ENCODE data around the gene PPP2R3B.

DNA sequence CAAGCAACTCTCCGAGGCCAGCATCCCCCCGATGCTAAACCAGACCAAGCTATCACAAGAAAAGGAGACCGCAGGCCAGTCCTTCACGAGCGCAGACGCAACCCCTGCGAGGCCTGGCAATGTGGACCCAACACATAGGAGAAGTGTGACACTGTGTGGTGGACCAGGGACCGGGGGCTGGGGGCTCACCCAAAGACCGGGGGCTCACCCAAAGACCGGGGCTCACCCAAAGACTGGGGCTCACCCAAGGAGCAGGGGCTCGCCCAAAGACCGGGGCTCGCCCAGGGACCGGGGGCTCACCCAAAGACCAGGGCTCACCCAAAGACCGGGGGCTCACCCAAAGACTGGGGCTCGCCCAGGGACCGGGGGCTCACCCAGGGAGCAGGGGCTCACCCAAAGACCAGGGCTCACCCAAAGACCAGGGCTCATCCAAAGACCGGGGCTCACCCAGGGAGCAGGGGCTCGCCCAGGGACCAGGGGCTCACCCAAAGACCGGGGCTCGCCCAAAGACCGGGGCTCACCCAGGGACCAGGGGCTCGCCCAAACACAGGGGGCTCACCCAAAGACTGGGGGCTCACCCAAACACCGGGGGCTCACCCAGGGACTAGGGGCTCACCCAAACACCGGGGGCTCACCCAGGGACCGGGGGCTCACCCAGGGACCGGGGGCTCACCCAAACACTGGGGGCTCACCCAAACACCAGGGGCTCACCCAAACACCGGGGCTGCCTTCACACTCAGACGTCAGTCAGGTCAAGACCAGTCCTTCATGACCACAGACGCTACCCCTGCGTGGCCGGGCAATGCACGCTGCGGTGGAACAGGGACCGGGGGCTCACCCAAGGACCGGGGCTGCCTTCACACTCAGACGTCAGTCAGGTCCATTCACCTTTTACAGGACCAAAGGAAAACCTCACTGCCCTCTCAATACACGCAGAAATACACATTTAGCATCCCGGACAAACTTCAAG is 32.9 kb downstream of the PPP2R3B start:
- TF ChIP-seq, protein P1, sequence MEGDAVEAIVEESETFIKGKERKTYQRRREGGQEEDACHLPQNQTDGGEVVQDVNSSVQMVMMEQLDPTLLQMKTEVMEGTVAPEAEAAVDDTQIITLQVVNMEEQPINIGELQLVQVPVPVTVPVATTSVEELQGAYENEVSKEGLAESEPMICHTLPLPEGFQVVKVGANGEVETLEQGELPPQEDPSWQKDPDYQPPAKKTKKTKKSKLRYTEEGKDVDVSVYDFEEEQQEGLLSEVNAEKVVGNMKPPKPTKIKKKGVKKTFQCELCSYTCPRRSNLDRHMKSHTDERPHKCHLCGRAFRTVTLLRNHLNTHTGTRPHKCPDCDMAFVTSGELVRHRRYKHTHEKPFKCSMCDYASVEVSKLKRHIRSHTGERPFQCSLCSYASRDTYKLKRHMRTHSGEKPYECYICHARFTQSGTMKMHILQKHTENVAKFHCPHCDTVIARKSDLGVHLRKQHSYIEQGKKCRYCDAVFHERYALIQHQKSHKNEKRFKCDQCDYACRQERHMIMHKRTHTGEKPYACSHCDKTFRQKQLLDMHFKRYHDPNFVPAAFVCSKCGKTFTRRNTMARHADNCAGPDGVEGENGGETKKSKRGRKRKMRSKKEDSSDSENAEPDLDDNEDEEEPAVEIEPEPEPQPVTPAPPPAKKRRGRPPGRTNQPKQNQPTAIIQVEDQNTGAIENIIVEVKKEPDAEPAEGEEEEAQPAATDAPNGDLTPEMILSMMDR (IDR thresholded peaks at IDR 0.05), result no peak
- TF ChIP-seq POLR2A (IDR thresholded peaks at IDR 0.05), result no peak
